Left lung (tissue), 10 donors: ENCODE measurements around the gene WBP2. TPM values are rescaled to one million over a fixed set of nuclear protein-coding genes. Genes with fewer than 3 reads are reported as not detected.
"Not testable (repeated sequence)": the region's sequence is repeated elsewhere in the genome, so short reads cannot be mapped to it uniquely, and the experiment has no call there.

Source experiments
- ATAC-seq: fragments of 200-7000 bp; cut with Tn5 transposase; one replicate; pipeline ENCODE4 v1.9.1; 2020; ENCODE audit warnings: moderate library complexity
- DNase-seq, 4 donors: peaks; one replicate each; pipeline ENCODE4 v3.0.0-alpha.2; 2013 to 2020
- H3K27ac ChIP-seq, 2 donors: fragments of 200-600 bp; sonication (generic) in 1 of 2; one replicate each; pipeline versions ENCODE4 v1.5.0 to v1.8.0; 2020 to 2021
- H3K27me3 ChIP-seq, 2 donors: fragments of 200-600 bp; sonication (generic) in 1 of 2; one replicate each; pipeline versions ENCODE4 v1.5.0 to v1.8.0; 2020 to 2021
- H3K36me3 ChIP-seq, 2 donors: fragments of 200-600 bp; sonication (generic) in 1 of 2; one replicate each; pipeline versions ENCODE4 v1.5.0 to v1.8.0; 2020 to 2021
- H3K4me1 ChIP-seq, 2 donors: fragments of 200-600 bp; one replicate each; pipeline ENCODE4 v1.8.0; 2021
- H3K4me3 ChIP-seq, 2 donors: fragments of 200-600 bp; sonication (generic) in 1 of 2; one replicate each; pipeline versions ENCODE4 v1.5.0 to v1.8.0; 2020 to 2021; ENCODE audit warnings: mild to moderate bottlenecking in 1 of 2
- H3K9me3 ChIP-seq, 2 donors: fragments of 200-600 bp; sonication (generic) in 1 of 2; one replicate each; pipeline versions ENCODE4 v1.5.0 to v1.8.0; 2020 to 2021
- intact Hi-C, 2 donors: fragments of 100-400 bp; cut with DNase I; formaldehyde crosslinking; loops; one replicate each; pipeline versions ENCODE4 v1.11.2 to v1.14.2; 2022
- polyA plus RNA-seq, 6 donors: library from polyadenylated mRNA; unstranded; fragments of 120-200 nt; gene quantifications; one replicate each; pipeline ENCODE4 v1.2.1, GENCODE V29; 2013; ENCODE audit not compliant: insufficient read length in 6 of 6
- total RNA-seq, 2 donors: library from RNA; stranded (reverse); fragmentation: NEBNext Ultra II Directional; extraction: Animal tissue kit (Norgen Biotek cat#: 25700); gene quantifications; one replicate each; pipeline ENCODE4 v1.2.1, GENCODE V29; 2021
- TF ChIP-seq, protein P1 (sequence below), 2 donors: fragments of 200-600 bp; sonication (generic) in 1 of 2; IDR thresholded peaks; one replicate each; pipeline versions ENCODE4 v1.5.0 to v1.8.0; 2021; ENCODE audit warnings: antibody characterized with exemption in 2 of 2
- donor health status: DM: no; HTN: yes; CAD: no.
- donor health status: DM: no; HTN: no; CAD: no.

WBP2 gene
- total and polyA plus RNA-seq, 8 donors, result 64.1 to 132 (median 75.6) TPM

DNA sequence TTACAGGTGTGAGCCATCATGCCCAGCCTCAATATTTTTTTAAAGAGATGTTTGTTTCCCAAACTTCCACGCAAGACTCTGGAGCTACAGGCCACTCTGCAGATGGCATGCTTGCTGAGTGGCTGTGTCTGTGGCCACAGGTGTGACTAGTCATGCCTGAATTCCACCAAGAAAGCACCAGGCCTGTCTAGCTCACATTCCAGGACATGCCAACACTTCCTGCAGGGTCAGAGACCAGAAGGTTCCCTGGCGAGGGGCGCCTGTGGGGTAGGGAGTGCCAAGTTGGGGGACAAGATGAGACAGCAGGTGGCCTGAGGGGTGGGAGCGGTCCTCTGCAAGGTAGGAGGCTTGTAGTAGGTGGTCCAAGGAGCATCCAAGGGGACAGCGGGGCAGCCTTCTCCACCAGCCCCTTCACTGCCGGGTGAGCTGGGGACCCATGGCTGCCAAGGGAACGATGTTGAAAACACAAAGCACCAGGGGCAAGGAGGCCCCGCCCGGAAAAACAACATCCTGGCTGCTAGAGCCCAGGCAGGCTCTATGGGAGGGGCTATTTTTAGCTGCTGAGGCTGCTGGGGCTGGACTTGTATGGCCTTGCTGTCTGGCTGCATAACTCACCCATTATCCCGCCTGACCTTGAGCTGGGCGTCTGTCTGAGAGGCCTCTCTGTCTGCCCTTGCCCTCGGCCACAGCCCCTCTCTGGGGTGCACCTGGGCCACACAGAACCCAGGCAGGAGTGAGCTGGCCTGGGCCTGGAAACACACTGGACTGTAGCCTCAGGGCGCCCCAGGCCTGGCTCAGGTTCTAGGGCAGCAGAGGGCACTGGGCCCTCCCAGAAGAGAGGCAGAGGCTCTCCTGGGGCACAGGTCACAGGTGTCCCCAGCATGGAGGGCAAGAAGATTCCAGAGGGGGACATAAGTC lies 17.6 kb upstream of the WBP2 start:
- ATAC-seq, result peak; percentile 45
- peak in 2 of 4 donors; percentile 69 to 76 for DNase-seq
- TF ChIP-seq, protein P1, sequence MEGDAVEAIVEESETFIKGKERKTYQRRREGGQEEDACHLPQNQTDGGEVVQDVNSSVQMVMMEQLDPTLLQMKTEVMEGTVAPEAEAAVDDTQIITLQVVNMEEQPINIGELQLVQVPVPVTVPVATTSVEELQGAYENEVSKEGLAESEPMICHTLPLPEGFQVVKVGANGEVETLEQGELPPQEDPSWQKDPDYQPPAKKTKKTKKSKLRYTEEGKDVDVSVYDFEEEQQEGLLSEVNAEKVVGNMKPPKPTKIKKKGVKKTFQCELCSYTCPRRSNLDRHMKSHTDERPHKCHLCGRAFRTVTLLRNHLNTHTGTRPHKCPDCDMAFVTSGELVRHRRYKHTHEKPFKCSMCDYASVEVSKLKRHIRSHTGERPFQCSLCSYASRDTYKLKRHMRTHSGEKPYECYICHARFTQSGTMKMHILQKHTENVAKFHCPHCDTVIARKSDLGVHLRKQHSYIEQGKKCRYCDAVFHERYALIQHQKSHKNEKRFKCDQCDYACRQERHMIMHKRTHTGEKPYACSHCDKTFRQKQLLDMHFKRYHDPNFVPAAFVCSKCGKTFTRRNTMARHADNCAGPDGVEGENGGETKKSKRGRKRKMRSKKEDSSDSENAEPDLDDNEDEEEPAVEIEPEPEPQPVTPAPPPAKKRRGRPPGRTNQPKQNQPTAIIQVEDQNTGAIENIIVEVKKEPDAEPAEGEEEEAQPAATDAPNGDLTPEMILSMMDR (IDR thresholded peaks at IDR 0.05), result no peak
- no peaks in the 10 kb centered on the region for H3K9me3 ChIP-seq
- peaks cover 37 to 54% of the 10 kb centered on the region in 2 donors for H3K4me1 ChIP-seq
- intact Hi-C loops, result no loop called here
- no peak overlapping the region for H3K4me3 ChIP-seq
- H3K36me3 ChIP-seq, result peaks cover 0 to 22% of the 10 kb centered on the region in 2 donors
- H3K27me3 ChIP-seq, result peaks cover 0 to 22% of the 10 kb centered on the region in 2 donors
- H3K27ac ChIP-seq, result peak overlapping the region; percentile 85 to 90

DNA sequence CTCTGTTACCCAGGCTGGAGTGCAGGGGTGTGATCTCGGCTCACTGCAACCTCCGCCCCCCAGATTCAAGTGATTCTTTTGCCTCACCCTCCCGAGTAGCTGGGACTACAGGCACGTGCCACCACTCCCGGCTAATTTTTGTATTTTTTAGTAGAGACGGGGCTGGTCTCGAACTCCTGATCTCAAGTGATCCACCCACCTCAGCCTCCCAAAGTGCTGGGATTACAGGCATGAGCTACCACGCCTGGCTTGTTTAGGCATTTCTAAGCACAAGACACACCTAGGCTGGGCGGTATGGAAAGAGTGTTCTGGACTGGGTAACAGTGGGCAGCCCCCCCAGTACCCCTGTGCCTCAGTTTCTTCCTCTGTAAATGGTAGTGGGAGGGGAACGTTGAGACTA lies 15.1 kb upstream of the WBP2 start:
- H3K27ac ChIP-seq, result peak overlapping the region; percentile 67 to 85
- DNase-seq, intact Hi-C loops, H3K9me3 ChIP-seq, H3K27me3 ChIP-seq, H3K4me3 ChIP-seq, ATAC-seq: not testable (repeated sequence)
- H3K4me1 ChIP-seq, result peaks cover 20 to 34% of the 10 kb centered on the region in 2 donors
- H3K36me3 ChIP-seq, result peaks cover 0 to 16% of the 10 kb centered on the region in 2 donors

DNA sequence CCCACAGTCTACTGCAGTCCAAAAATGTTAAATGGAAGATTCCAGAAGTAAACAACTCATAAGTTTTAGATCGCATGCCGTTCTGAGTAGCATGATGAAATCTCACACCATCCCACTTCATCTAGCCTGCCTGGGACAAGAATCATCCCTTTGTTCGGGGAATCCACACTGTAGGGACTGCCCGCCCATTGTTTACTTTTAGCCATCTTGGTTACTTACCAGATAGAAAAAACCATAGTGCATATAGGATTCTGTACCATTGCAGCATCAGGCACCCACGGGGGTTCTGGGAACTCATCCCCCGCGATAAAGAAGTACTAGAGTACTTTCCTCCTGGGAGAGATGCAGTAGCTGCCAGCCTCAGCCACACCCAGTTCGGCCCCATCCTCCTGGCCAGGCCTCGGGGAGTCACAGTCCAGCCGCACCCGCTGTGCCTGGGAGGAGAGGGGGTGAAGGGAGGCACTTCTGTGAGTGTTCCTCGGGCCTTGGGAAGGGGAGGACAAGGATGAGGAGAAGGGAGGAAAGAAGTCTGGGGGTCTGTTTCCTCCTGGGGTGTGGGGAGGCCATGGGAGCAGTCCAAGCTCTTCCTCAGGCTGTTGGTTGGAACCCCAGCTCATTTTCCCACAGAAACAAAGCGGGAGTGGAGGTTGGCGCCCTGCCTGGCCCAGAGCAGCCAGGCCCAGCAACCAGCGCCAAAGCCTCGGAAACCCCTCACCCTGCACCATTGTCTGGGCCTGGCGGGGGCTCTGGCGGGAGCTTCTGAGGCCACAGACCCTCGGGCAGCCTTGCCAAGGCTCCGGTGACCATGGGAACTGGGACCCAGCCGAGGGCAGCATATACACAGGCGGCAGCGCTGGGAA lies 14.4 kb upstream of the WBP2 start:
- H3K4me3 ChIP-seq, result no peak overlapping the region
- ATAC-seq, result peak; percentile 9

DNA sequence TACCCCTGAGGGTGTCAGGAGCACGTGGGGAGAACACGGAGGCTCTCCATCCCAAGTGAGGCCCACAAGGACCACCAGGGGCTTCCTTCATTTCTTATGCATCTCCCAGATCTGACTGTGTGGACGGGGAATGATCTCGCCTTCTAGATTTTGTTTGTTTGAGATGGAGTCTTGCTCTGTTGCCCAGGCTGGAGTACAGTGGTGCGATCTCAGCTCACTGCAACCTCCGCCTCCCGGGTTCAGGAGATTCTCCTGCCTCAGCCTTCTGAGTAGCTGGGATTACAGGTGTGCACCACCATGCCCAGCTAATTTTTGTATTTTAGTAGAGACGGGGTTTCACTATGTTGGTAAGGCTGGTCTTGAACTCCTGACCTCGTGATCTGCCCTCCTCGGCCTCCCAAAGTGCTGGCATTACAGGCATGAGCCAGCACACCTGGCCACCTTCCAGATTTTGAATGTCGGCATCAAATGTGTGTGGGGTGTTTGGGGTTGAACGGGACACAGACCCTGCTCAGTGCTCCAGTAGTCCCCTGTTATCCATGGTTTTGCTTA lies 13.7 kb upstream of the WBP2 start:
- H3K9me3 ChIP-seq, H3K4me3 ChIP-seq, H3K36me3 ChIP-seq, intact Hi-C loops, H3K27me3 ChIP-seq, DNase-seq, ATAC-seq: not testable (repeated sequence)
- Histone ChIP-seq H3K27ac (peak overlapping the region; percentile 67 to 85), H3K4me1 (peaks cover 32 to 35% of the 10 kb centered on the region in 2 donors)

More for the DNA sequence above, 14.4 kb upstream of the WBP2 start:
- TF ChIP-seq, protein P1 (IDR thresholded peaks at IDR 0.05), result no peak
- H3K9me3 ChIP-seq, result no peaks in the 10 kb centered on the region
- H3K27ac ChIP-seq, result peak overlapping the region; percentile 67 to 85
- intact Hi-C loops, result no loop called here
- H3K36me3 ChIP-seq, result peaks cover 0 to 8% of the 10 kb centered on the region in 2 donors
- H3K27me3 ChIP-seq, result no peaks in the 10 kb centered on the region
- H3K4me1 ChIP-seq, result peaks cover 26 to 34% of the 10 kb centered on the region in 2 donors
- peak in 2 of 4 donors; percentile 86 to 90 for DNase-seq

DNA sequence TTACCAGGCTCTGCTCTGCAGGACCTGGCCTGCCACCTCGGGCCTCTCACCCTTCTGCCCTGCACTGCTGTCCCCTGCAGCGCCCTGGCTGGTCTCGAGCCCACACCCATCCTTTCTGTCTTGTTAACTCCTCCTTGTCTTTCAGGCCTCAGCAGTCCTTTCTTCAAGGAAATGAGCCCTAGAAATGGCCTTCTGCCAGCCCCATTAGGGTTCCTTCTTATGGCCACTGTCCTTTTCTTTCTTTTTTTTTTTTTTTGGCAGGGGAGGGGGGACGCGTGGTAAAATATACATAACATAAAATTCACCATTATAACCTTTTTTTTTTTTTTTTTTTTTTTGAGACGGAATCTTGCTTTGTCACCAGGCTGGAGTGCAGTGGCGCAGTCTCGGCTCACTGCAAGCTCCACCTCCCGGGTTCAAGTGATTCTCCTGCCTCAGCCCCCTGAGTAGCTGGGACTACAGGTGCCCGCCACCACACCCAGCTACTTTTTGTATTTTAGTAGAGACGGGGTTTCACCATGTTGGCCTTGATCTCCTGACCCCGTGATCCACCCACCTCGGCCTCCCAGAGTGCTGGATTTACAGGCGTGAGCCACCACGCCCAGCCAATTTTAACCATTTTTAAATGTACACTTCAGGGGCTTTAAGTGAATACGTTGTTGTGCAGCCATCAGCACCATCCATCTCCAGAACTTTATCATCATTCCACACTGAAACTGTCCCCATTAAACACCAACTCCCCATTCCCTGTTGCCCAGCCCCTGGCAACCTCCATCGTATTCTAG lies 10.5 kb upstream of the WBP2 start:
- H3K9me3 ChIP-seq, H3K4me3 ChIP-seq, ATAC-seq, H3K27me3 ChIP-seq, DNase-seq, intact Hi-C loops, H3K36me3 ChIP-seq, H3K27ac ChIP-seq: not testable (repeated sequence)
- peaks cover 22 to 24% of the 10 kb centered on the region in 2 donors for H3K4me1 ChIP-seq

DNA sequence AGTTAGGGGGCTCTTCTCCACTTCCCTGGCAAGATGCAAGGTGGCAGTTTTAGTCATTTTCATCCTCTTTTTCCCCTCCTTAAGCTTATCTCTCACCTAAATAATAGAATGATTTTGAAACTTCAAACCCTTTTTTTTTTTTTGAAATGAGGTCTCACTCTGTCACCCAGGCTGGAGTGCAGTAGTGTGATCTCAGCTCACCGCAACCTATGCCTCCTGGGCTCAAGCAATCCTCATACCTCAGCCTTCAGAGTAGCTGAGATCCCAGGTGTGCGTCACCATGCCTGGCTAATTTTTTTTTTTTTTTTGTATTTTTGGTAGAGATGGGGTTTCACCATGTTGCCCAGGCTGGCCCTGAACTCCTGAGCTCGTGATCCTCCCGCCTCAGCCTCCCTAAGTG lies 9.8 kb upstream of the WBP2 start:
- intact Hi-C loops, H3K36me3 ChIP-seq, DNase-seq, H3K9me3 ChIP-seq, H3K27me3 ChIP-seq, H3K4me3 ChIP-seq: not testable (repeated sequence)
- ATAC-seq, result peak; percentile 3
- Histone ChIP-seq H3K4me1 (peaks cover 21 to 25% of the 10 kb centered on the region in 2 donors), H3K27ac (peak overlapping the region; percentile 50 to 75)
